GM23338 (cell line): Measurements from ENCODE around the gene CKS1B.

Experiments
- CTCF ChIP-seq, 2 experiments: fragments of 200-600 bp in 1 of 2; sonication (generic) in 1 of 2; conservative IDR thresholded peaks; 2 replicates each; pipeline versions ENCODE4 v1.5.1 to v1.6.1; 2016 to 2017; ENCODE audit warnings: antibody characterized with exemption in 2 of 2, low read depth in 2 of 2, mild to moderate bottlenecking in 2 of 2, moderate library complexity in 1 of 2
- EZH2 ChIP-seq: fragments of 200-600 bp; sonication (generic); IDR thresholded peaks from one replicate; pipeline ENCODE4 v1.8.0; 2017; ENCODE audit warnings: antibody characterized with exemption, mild to moderate bottlenecking, low read depth; ENCODE audit not compliant: unreplicated experiment
- REST ChIP-seq: IDR thresholded peaks from one replicate; pipeline ENCODE4 v1.6.1; 2018; ENCODE audit warnings: antibody characterized with exemption; ENCODE audit not compliant: unreplicated experiment

DNA sequence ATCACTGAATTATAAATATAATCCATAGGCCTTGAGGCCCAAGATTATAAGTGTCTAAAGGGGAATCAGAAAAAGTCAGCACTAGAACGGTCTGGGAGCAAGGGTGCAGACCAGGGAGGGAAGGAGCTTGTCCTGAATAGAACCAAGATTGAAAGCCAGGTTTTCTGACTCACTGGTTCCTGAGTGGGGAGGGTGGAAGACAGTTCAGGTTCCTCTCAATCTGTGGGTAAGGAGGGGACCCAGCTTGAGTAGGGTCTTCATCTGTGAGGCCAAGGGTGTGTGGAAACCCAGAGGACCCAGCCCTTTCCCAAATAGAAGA, 19.7 kb downstream of the CKS1B start:
- no peak for TF ChIP-seq CTCF (conservative IDR thresholded peaks at IDR 0.05; ENCODE audit: low read depth in 2 of 2)
- no peak for TF ChIP-seq EZH2
- no peak for TF ChIP-seq REST
